Measurements from ENCODE around the gene FKBP5. TPM values are rescaled to one million over a fixed set of nuclear protein-coding genes. Genes with fewer than 3 reads are reported as not detected.

The FKBP5 gene
- total and polyA plus RNA-seq, 12 donors = 19.7 to 234 (median 119) TPM

DNA sequence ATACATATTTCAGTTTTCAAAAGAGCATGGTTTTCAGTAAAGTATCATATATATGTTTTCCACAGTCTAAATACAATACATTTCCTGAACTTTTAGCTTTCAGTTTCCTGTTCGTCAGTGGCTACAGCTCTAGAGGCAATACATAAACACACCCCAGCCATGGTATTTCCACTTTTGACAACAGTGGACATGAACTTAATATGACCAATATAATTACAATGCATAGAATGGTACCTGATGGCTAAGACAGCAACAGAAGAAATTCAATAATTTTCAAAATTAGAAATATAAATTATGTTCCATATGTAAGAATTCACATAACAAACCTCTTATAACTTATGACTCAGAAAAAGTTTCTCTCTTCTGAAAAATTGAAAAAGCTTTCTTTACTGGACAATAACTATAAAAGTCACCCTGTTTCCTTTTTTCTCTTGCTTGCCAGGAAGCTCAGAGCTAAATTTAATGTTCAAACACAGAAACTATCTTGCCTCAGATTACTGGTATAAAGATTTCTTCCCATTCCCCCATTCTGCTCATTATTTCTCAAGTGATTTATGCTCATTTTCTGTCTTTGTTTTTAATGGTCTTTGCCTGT, 19.2 kb downstream of the FKBP5 start:
- no peaks in the 10 kb centered on the region for H3K9me3 ChIP-seq (replicated peaks in 1 of 3)
- no peaks in the 10 kb centered on the region for H3K27me3 ChIP-seq
- peaks cover 18 to 79% of the 10 kb centered on the region in 2 donors for H3K4me1 ChIP-seq (replicated peaks in 1 of 2)
- 33 to 49% (median 44%) methylated on average over 1 of the region's 1 CpG for WGBS, 4 donors
- H3K27ac ChIP-seq = peak overlapping the region in 2 of 5 donors; percentile 20 to 53
- TF ChIP-seq, protein P1, sequence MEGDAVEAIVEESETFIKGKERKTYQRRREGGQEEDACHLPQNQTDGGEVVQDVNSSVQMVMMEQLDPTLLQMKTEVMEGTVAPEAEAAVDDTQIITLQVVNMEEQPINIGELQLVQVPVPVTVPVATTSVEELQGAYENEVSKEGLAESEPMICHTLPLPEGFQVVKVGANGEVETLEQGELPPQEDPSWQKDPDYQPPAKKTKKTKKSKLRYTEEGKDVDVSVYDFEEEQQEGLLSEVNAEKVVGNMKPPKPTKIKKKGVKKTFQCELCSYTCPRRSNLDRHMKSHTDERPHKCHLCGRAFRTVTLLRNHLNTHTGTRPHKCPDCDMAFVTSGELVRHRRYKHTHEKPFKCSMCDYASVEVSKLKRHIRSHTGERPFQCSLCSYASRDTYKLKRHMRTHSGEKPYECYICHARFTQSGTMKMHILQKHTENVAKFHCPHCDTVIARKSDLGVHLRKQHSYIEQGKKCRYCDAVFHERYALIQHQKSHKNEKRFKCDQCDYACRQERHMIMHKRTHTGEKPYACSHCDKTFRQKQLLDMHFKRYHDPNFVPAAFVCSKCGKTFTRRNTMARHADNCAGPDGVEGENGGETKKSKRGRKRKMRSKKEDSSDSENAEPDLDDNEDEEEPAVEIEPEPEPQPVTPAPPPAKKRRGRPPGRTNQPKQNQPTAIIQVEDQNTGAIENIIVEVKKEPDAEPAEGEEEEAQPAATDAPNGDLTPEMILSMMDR (IDR thresholded peaks at IDR 0.05) = no peak
- TF ChIP-seq POLR2A (IDR thresholded peaks at IDR 0.05) = no peak
- H3K36me3 ChIP-seq (replicated peaks in 1 of 2) = no peaks in the 10 kb centered on the region
- intact Hi-C loops (cut with DNase I) = no loop called here
- no peak overlapping the region for H3K4me3 ChIP-seq
- DNase-seq = no peak

- H3K4me3 ChIP-seq = no peak overlapping the region
- no peak for DNase-seq
- no peaks in the 10 kb centered on the region for H3K9me3 ChIP-seq (replicated peaks in 1 of 3)
- H3K27me3 ChIP-seq = no peaks in the 10 kb centered on the region
- H3K27ac ChIP-seq = peak overlapping the region in 2 of 5 donors; percentile 20 to 53
- H3K36me3 ChIP-seq (replicated peaks in 1 of 2) = no peaks in the 10 kb centered on the region
- peaks cover 18 to 79% of the 10 kb centered on the region in 2 donors for H3K4me1 ChIP-seq (replicated peaks in 1 of 2)
- TF ChIP-seq, protein P1 (IDR thresholded peaks at IDR 0.05) = no peak
- TF ChIP-seq POLR2A (IDR thresholded peaks at IDR 0.05) = no peak
- intact Hi-C loops (cut with DNase I) = no loop called here
These were observed 19.8 kb downstream of the FKBP5 start for GRCh38 chr6:35668744-35669450.

- Histone ChIP-seq H3K4me3 (no peak overlapping the region), H3K27ac (peak overlapping the region in 1 of 5 donors; percentile 53), H3K36me3 (replicated peaks in 1 of 2) (no peaks in the 10 kb centered on the region), H3K4me1 (replicated peaks in 1 of 2) (peaks cover 15 to 79% of the 10 kb centered on the region in 2 donors), H3K9me3 (replicated peaks in 1 of 3) (no peaks in the 10 kb centered on the region), H3K27me3 (no peaks in the 10 kb centered on the region)
- intact Hi-C loops (cut with DNase I) = no loop called here
- WGBS, 4 donors = 67 to 82% (median 76%) methylated on average over 2 of the region's 2 CpGs
- no peak for DNase-seq
- TF ChIP-seq, protein P1 (IDR thresholded peaks at IDR 0.05) = no peak
- no peak for TF ChIP-seq POLR2A (IDR thresholded peaks at IDR 0.05)
These were observed 20.6 kb downstream of the FKBP5 start for GRCh38 chr6:35668096-35668495.

DNA sequence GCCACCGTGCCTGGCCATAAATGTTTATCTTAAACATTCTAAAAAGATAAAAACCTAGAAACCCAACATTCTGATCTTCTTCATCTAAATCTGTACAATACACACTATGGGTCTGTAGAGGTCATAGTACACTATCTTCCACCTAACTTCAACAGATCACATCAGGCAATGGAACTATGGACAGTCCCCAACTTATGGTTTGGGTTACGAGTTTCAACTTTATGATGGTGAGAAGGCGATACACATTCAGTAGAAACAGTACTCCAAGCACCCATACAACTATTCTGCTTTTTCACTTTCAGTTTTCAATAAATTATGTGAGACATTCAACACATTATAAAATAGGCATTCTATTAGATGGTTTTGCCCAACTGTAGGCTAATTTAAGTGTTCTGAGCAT, 23.1 kb downstream of the FKBP5 start:
- H3K36me3 ChIP-seq (replicated peaks in 1 of 2) = no peaks in the 10 kb centered on the region
- no peak for DNase-seq
- H3K27me3 ChIP-seq = no peaks in the 10 kb centered on the region
- no peak for TF ChIP-seq POLR2A (IDR thresholded peaks at IDR 0.05)
- no peak overlapping the region for H3K27ac ChIP-seq
- peaks cover 23 to 83% of the 10 kb centered on the region in 2 donors for H3K4me1 ChIP-seq (replicated peaks in 1 of 2)
- intact Hi-C loops (cut with DNase I) = no loop called here
- WGBS, 4 donors = 83 to 94% (median 89%) methylated on average over 3 of the region's 3 CpGs
- no peak overlapping the region for H3K4me3 ChIP-seq
- H3K9me3 ChIP-seq (replicated peaks in 1 of 3) = no peaks in the 10 kb centered on the region

All from adrenal gland (tissue), 12 donors.